BJ (cell line): ENCODE data around the gene METTL14. TPM values are rescaled to one million over a fixed set of nuclear protein-coding genes. Genes with fewer than 3 reads are reported as not detected.

Source experiments
- CTCF ChIA-PET: fragments of 350-600 bp; formaldehyde crosslinking; extraction: SDS; loops from one replicate; lab custom pipeline; 2021; ENCODE audit warnings: antibody characterized with exemption, inconsistent platforms; lab: Yijun Ruan, JAX
- POLR2A ChIA-PET: fragments of 300-600 bp; sonication (Branson Sonifier 250); formaldehyde crosslinking; extraction: SDS; loops from one replicate; lab custom pipeline; 2021; ENCODE audit warnings: antibody characterized with exemption; lab: Charles Lee
- DNase-seq: peaks from one replicate; pipeline ENCODE4 v3.0.0-alpha.2; 2011; ENCODE audit warnings: low read depth
- H3K27me3 ChIP-seq: 2 replicates; pipeline ENCODE4 v1.6.0; 2011; ENCODE audit warnings: low read length; ENCODE audit not compliant: control insufficient read depth, insufficient read depth
- H3K36me3 ChIP-seq: 2 replicates; pipeline ENCODE4 v1.5.1; 2011; ENCODE audit warnings: low read length; ENCODE audit not compliant: control insufficient read depth, insufficient read depth
- H3K4me3 ChIP-seq: 2 replicates; pipeline ENCODE4 v1.5.1; 2011; ENCODE audit warnings: low read depth, mild to moderate bottlenecking, control low read depth, low read length
- polyA plus RNA-seq: library from polyadenylated mRNA; depleted of rRNA; stranded (reverse); fragments of >200 nt; gene quantifications from 2 replicates; pipeline ENCODE4 v1.2.3, GENCODE V29; 2011
- TF ChIP-seq, protein P1 (sequence below): IDR thresholded peaks from 2 replicates; pipeline ENCODE4 v1.5.1; 2011; ENCODE audit warnings: low read depth, mild to moderate bottlenecking, control low read depth, inconsistent platforms, low read length, moderate library complexity; ENCODE audit not compliant: insufficient read depth

The METTL14 gene
- polyA plus RNA-seq, 1 experiment, result 10.2 TPM

DNA sequence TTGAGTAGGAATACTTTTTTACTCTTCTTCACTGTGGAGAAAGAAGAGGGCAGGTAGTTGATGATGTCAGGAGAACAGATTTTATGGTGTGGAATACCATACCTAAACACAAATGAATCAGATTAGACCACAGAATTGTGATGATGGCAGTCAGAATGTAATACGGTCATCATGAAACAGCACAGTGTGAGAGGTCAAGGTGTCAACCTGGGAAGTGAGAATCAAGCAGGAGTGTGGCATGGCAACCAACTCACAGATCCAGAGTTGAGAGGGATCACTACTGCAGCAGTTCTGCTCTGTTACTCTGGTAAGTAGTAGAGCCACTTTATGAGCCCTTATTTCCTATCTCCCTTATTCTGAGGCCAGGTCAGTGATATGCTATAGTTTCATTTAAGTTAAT is 27.7 kb downstream of the METTL14 start:
- no peak for DNase-seq
- POLR2A ChIA-PET, result no interaction called here
- CTCF ChIA-PET, result no interaction called here

DNA sequence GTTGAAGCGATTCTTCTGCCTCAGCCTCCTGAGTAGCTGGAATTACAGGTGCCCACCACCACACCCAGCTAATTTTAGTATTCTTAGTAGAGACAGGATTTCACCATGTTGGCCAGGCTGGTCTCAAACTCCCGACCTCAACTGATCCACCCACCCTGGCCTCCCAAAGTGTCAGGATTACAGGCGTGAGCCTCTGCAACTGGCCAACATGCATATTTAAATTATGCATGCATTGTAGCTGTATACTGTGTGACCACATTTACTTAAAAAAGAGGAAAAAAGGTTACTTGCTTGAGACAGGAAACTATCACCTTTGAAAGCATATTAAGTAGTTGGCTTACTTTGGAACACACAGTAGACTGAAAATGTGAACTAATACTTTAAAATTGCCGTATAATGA is 29.5 kb downstream of the METTL14 start:
- TF ChIP-seq, protein P1, sequence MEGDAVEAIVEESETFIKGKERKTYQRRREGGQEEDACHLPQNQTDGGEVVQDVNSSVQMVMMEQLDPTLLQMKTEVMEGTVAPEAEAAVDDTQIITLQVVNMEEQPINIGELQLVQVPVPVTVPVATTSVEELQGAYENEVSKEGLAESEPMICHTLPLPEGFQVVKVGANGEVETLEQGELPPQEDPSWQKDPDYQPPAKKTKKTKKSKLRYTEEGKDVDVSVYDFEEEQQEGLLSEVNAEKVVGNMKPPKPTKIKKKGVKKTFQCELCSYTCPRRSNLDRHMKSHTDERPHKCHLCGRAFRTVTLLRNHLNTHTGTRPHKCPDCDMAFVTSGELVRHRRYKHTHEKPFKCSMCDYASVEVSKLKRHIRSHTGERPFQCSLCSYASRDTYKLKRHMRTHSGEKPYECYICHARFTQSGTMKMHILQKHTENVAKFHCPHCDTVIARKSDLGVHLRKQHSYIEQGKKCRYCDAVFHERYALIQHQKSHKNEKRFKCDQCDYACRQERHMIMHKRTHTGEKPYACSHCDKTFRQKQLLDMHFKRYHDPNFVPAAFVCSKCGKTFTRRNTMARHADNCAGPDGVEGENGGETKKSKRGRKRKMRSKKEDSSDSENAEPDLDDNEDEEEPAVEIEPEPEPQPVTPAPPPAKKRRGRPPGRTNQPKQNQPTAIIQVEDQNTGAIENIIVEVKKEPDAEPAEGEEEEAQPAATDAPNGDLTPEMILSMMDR, result no peak
- H3K4me3 ChIP-seq, result no peak overlapping the region
- H3K27me3 ChIP-seq, result no peaks in the 10 kb centered on the region
- no peak for DNase-seq
- CTCF ChIA-PET, result no interaction called here
- H3K36me3 ChIP-seq, result peaks cover 4% of the 10 kb centered on the region; the same call in 1 of the 2 replicates
- POLR2A ChIA-PET, result no interaction called here

More for the DNA sequence above, 27.7 kb downstream of the METTL14 start:
- Histone ChIP-seq H3K36me3 (peaks cover 2% of the 10 kb centered on the region; the same call in 1 of the 2 replicates), H3K27me3 (no peaks in the 10 kb centered on the region), H3K4me3 (no peak overlapping the region)
- TF ChIP-seq, protein P1, result no peak

DNA sequence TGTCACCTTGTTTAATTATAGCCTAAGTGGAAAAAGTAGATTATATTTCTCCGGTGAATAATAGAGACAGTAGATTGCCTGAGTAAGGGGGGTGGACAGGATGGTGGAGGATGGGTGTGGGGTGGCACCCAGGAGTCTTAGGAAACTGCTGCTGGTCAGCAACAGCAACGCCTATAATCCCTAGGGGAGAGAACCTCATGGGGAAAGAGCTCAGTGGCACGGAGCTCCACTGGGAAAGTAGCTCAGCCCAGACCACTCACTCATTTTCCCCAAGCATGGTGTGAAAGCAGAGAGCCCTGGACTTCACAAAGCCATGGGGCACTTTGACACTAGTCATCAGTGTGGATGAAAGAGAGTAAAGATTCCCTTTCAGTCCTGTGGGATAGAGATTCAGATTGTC is 31.1 kb downstream of the METTL14 start:
- H3K36me3 ChIP-seq, result peaks cover 3% of the 10 kb centered on the region; the same call in 1 of the 2 replicates
- no peak overlapping the region for H3K4me3 ChIP-seq
- no peak for DNase-seq
- TF ChIP-seq, protein P1, result no peak
- CTCF ChIA-PET, result no interaction called here
- POLR2A ChIA-PET, result no interaction called here
- no peaks in the 10 kb centered on the region for H3K27me3 ChIP-seq

DNA sequence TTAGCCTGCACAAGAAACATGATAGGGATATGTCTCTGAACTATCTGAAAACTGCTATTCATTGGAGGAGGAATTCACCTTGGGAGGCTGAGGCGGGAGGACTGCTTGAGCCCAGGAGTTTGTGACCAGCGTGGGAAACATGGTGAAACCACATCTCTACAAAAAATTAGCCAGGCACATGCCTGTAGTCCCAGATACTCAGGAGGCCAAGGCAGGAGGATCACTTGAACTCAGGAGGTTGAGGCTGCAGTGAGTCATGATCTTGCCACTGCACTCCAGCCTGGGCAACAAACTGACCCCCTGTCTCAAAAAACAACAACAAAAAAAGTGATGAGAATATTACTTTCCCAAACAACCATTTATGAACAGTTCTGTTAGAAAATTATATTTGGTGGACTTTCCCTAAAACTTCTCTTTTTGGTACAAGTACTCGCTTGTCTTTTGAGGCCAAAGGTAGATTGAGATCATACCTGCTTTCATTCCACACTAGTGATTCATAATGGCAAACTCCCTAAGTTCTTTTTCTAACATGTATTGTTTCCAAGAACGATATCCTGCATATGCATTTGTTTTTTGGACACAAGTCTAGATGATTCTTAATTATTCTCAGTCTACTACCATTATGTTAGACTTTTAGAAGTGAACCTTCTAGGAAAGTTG is 33.4 kb downstream of the METTL14 start:
- ChIA-PET CTCF (no interaction called here), POLR2A (no interaction called here)
- DNase-seq, result no peak
- Histone ChIP-seq H3K27me3 (no peaks in the 10 kb centered on the region), H3K4me3 (no peak overlapping the region), H3K36me3 (peaks cover 4% of the 10 kb centered on the region)
- TF ChIP-seq, protein P1, result no peak

DNA sequence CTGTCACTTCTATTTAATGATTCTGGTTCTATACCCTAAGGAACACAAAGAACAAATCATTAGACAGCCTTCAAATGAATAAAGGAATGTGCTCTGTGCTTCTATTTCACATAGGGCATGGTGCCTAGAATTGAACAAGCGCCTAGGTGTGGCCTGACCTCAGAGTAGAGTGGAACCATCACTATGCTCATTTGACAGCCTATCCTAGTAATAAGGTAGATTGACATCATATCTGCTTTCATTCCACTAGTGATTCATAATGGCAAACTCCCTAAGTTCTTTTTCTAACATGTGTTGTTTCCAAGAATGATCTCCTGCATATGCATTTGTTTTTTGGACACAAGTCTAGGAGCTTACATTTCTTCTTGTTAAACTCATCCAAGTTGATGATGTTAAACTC is 36.6 kb downstream of the METTL14 start:
- CTCF ChIA-PET, result no interaction called here
- Histone ChIP-seq H3K36me3 (peaks cover 19% of the 10 kb centered on the region), H3K27me3 (no peaks in the 10 kb centered on the region), H3K4me3 (no peak overlapping the region)
- TF ChIP-seq, protein P1, result no peak
- DNase-seq, result no peak
- POLR2A ChIA-PET, result no interaction called here
